Gastrocnemius medialis (tissue), 4 donors: ENCODE data around the gene NXN. TPM values are rescaled to one million over a fixed set of nuclear protein-coding genes. Genes with fewer than 3 reads are reported as not detected.
A peak's percentile ranks its signal among the peaks of the same experiment; 100 is the strongest.

ENCODE experiments used
- ATAC-seq, 2 donors: fragments of 150-250 bp; one replicate each; pipeline ENCODE4 v1.9.1; 2016
- DNase-seq, 2 donors: peaks; one replicate each; pipeline ENCODE4 v3.0.0-alpha.2; 2019
- H3K27ac ChIP-seq, 4 donors: fragments of 200-600 bp; sonication (generic); 1 replicate in 1 of 4; 2 replicates in 3 of 4; pipeline ENCODE4 v1.5.1; 2016 to 2018; ENCODE audit warnings: mild to moderate bottlenecking in 2 of 4, moderate library complexity in 1 of 4
- H3K27me3 ChIP-seq, 3 donors: fragments of 200-600 bp; sonication (generic) in 2 of 3; 1 replicate in 1 of 3; 2 replicates in 2 of 3; pipeline versions ENCODE4 v1.5.1 to v1.6.0; 2016 to 2019; ENCODE audit warnings: mild to moderate bottlenecking in 1 of 3, moderate library complexity in 1 of 3
- H3K36me3 ChIP-seq, 2 donors: fragments of 200-600 bp; sonication (generic) in 1 of 2; one replicate each; pipeline ENCODE4 v1.5.1; 2017 to 2018
- H3K4me1 ChIP-seq, 2 donors: fragments of 200-600 bp; sonication (generic) in 1 of 2; one replicate each; pipeline ENCODE4 v1.5.1; 2016 to 2017; ENCODE audit warnings: mild to moderate bottlenecking in 2 of 2
- H3K4me3 ChIP-seq, 4 donors: fragments of 200-600 bp; sonication (generic) in 3 of 4; 1 replicate in 1 of 4; 2 replicates in 3 of 4; pipeline ENCODE4 v1.5.1; 2016 to 2019; ENCODE audit warnings: mild to moderate bottlenecking in 2 of 4
- H3K9me3 ChIP-seq, 3 donors: fragments of 200-600 bp; sonication (generic) in 2 of 3; 1 replicate in 1 of 3; 2 replicates in 2 of 3; pipeline ENCODE4 v1.5.1; 2016 to 2019
- CTCF ChIP-seq, 5 experiments: fragments of 450-650 bp in 3 of 5; fragments of 200-600 bp in 2 of 5; sonication (generic) in 2 of 5; IDR thresholded peaks in 4 of 5; conservative IDR thresholded peaks in 1 of 5; 1 replicate in 4 of 5; 2 replicates in 1 of 5; pipeline ENCODE4 v1.5.1; 2016 to 2019; ENCODE audit warnings: antibody characterized with exemption in 5 of 5, mild to moderate bottlenecking in 3 of 5, moderate library complexity in 3 of 5
- POLR2A ChIP-seq, 2 donors: fragments of 450-650 bp; IDR thresholded peaks; one replicate each; pipeline ENCODE4 v1.6.1; 2017; ENCODE audit warnings: antibody characterized with exemption in 2 of 2, mild to moderate bottlenecking in 2 of 2, moderate library complexity in 2 of 2
- in situ Hi-C, 4 donors: fragments of 200-750 bp; cut with MboI; loops; one replicate each; pipeline versions ENCODE4 v1.15.0 to v1.8.0; 2017; ENCODE audit warnings: low sequenced_read_pairs in 4 of 4
- intact Hi-C: fragments of 100-400 bp; cut with DNase I; formaldehyde crosslinking; loops from one replicate; pipeline ENCODE4 v1.15.1; 2023; ENCODE audit warnings: low total_unique reads
- total RNA-seq, 4 donors: library from RNA; depleted of rRNA; stranded (reverse); fragments of >200 nt; gene quantifications; one replicate each; pipeline versions ENCODE4 v1.1.0 to v1.2.3, GENCODE V29; 2016

NXN gene
- total RNA-seq, 4 donors from 2014 or later = 55.6 to 86.4 (median 62.7) TPM

GRCh38 chr17:892958-893357, 86.6 kb downstream of the NXN start:
- TF ChIP-seq POLR2A (IDR thresholded peaks at IDR 0.05) (no peak), CTCF (IDR thresholded peaks at IDR 0.05 in 4 of 5, conservative IDR thresholded peaks at IDR 0.05 in 1 of 5) (no peak)
- in situ Hi-C loops = no loop called here
- peak overlapping the region in 3 of 4 donors; percentile 26 to 50 (median 33) for H3K27ac ChIP-seq
- H3K4me1 ChIP-seq = peaks cover 18 to 28% of the 10 kb centered on the region in 2 donors
- intact Hi-C loops = no loop called here
- DNase-seq = no peak
- no peak overlapping the region for H3K4me3 ChIP-seq
- H3K36me3 ChIP-seq = no peaks in the 10 kb centered on the region
- no peaks in the 10 kb centered on the region for H3K27me3 ChIP-seq
- ATAC-seq = no peak
- H3K9me3 ChIP-seq = no peaks in the 10 kb centered on the region

DNA sequence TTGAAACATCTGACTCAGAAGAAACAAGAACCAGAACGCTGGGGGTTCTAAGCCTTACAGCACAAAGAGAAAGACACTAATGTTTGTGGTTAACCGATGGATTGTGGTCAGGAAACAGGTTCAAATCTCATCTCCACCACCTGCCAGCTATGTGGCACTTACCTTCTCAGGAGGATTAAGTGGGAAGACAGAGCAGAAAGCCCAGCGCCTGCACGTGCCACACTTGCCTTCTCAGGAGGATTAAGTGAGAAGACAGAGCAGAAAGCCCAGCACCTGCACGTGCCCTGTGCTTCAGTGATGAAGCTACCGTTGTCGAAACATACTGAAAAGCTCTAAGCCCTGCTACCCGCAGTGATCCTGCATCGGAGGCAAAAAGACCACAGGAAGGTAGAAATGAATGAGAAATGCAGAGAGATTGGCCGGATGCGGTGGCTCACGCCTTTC, 90.6 kb downstream of the NXN start:
- Histone ChIP-seq H3K27ac (peak overlapping the region; percentile 34 to 99 (median 94)), H3K9me3 (no peaks in the 10 kb centered on the region), H3K27me3 (no peaks in the 10 kb centered on the region), H3K4me1 (peaks cover 12 to 19% of the 10 kb centered on the region in 2 donors), H3K4me3 (no peak overlapping the region), H3K36me3 (no peaks in the 10 kb centered on the region)
- ATAC-seq (no peak), DNase-seq (no peak)
- intact Hi-C loops (no loop called here), in situ Hi-C loops (loop anchor here in 1 of 4 donors (10.0 kb wide), 1 partner anchor 86 kb away; the partner anchor contains the start of gene NXN)
- TF ChIP-seq POLR2A (IDR thresholded peaks at IDR 0.05) = no peak
- no peak for TF ChIP-seq CTCF (IDR thresholded peaks at IDR 0.05 in 4 of 5, conservative IDR thresholded peaks at IDR 0.05 in 1 of 5)

DNA sequence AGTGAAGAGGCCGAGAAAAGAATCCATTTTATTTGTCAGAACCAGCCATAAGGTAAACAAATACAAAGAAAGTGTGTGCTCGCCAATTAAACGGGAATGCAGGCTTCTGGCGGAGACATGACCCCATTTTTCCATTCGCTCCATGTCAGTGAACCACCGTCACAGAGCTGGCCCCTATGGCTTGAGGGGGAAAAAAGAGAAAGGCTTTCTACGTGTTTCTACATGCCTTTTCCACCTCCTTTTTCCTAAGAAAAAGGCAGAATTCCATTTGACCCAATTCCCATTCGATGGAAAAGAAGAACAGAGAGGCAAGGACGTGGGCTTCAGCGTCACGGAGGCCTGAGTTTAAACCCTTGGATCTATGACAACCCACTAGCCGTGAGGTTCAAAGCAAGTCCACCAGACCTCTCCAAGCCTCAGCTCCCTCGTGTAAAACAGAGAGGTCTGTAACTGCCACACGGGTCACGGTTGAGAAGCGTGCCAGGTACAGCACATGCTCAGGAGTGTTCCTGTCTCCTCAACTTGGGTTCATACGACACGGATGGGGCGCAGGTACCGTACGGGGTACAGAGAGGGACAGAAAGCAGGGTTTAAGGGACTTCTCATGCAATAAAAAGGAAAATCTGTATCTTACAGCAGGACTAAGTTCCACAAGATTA, 91.9 kb downstream of the NXN start:
- H3K9me3 ChIP-seq = no peaks in the 10 kb centered on the region
- intact Hi-C loops = loop anchor here (2.0 kb wide), 1 partner anchor 13 kb away; no protein-coding TSS in a partner anchor
- no peaks in the 10 kb centered on the region for H3K36me3 ChIP-seq
- peaks cover 24 to 26% of the 10 kb centered on the region in 2 donors for H3K4me1 ChIP-seq
- no peak overlapping the region for H3K4me3 ChIP-seq
- no peak for TF ChIP-seq POLR2A (IDR thresholded peaks at IDR 0.05)
- no peak for TF ChIP-seq CTCF (IDR thresholded peaks at IDR 0.05 in 4 of 5, conservative IDR thresholded peaks at IDR 0.05 in 1 of 5)
- in situ Hi-C loops = loop anchor here in 1 of 4 donors (10.0 kb wide), 1 partner anchor 87 kb away; the partner anchor contains the start of gene NXN
- H3K27ac ChIP-seq = peak overlapping the region; percentile 85 to 99 (median 94)
- H3K27me3 ChIP-seq = no peaks in the 10 kb centered on the region
- ATAC-seq (no peak), DNase-seq (no peak)

DNA sequence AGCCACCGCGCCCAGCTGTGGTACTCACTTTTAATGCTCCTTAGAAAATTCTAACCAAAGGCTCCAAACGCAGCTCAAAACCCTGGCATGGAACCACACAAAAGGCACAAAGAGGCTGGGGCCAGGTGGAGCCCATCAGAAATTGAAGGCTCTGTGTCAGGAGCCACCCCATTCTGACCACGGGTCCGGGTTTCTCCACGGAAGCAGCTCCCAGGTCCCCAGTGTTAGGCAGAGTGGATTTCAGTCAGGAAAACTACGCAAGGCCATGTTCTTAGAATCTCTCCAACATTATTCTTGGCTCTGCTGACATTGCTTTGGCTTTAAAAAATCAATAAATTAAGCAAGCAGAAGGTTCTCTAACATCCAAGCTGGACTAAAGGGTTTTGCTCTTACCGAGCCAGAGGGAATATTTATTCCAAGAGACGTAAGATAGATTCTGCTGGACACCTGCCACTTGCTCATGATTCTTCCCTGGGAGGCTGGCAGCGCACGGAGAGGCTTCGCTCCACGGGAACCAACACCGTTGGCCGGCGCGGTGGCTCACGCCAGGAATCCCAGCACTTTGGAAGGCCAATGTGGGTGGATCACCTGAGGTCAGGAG, 93.5 kb downstream of the NXN start:
- in situ Hi-C loops = loop anchor here in 1 of 4 donors (10.0 kb wide), 1 partner anchor 89 kb away; the partner anchor contains the start of gene NXN
- ATAC-seq = peak; percentile 55 to 61
- Histone ChIP-seq H3K9me3 (no peaks in the 10 kb centered on the region), H3K4me3 (no peak overlapping the region), H3K4me1 (peaks cover 28 to 34% of the 10 kb centered on the region in 2 donors), H3K27me3 (no peaks in the 10 kb centered on the region), H3K27ac (peak overlapping the region; percentile 85 to 99 (median 94)), H3K36me3 (no peaks in the 10 kb centered on the region)
- DNase-seq = peak; percentile 81 to 92
- intact Hi-C loops = loop anchor here (2.0 kb wide), 1 partner anchor 15 kb away; no protein-coding TSS in a partner anchor
- no peak for TF ChIP-seq POLR2A (IDR thresholded peaks at IDR 0.05)
- no peak for TF ChIP-seq CTCF (IDR thresholded peaks at IDR 0.05 in 4 of 5, conservative IDR thresholded peaks at IDR 0.05 in 1 of 5)
